GM12878 (cell line): ENCODE data around the gene KRTAP17-1. TPM values are rescaled to one million over a fixed set of nuclear protein-coding genes. Genes with fewer than 3 reads are reported as not detected.

Experiments
- ATAC-seq: fragments of 200-7000 bp; cut with Tn5 transposase; 3 replicates; pipeline ENCODE4 v1.9.1; 2020; ENCODE audit warnings: mild to moderate bottlenecking, moderate library complexity
- BruUV-seq: library from RNA; stranded (reverse); fragments of 400-500 nt; replicated peaks from 2 replicates; lab custom pipeline; 2021; lab: Mats Ljungman, UMichigan
- CTCF ChIA-PET: fragments of 300-600 bp; sonication (Branson Sonifier 250); formaldehyde crosslinking; extraction: SDS; loops from one replicate; lab custom pipeline; 2021; ENCODE audit warnings: inconsistent platforms; lab: Yijun Ruan, JAX
- POLR2A ChIA-PET: fragments of 350-600 bp; formaldehyde crosslinking; extraction: SDS; loops from one replicate; lab custom pipeline; 2021; ENCODE audit warnings: inconsistent platforms; lab: Charles Lee
- RAD21 ChIA-PET: fragments of 300-600 bp; sonication (Branson Sonifier 250); formaldehyde crosslinking; loops from one replicate; lab custom pipeline; 2023; ENCODE audit warnings: antibody characterized with exemption; ENCODE audit not compliant: unreplicated experiment; lab: Charles Lee
- SMC1A ChIA-PET: fragments of 300-600 bp; sonication (Branson Sonifier 250); formaldehyde crosslinking; loops from one replicate; lab custom pipeline; 2023; ENCODE audit not compliant: unreplicated experiment, uncharacterized antibody; lab: Charles Lee
- DNase-seq: peaks from one replicate; pipeline ENCODE4 v3.0.0-alpha.2; 2011; ENCODE audit warnings: low read depth, low spot score
- FAIRE-seq: peaks from 3 replicates; lab custom pipeline; 2011; peaks lifted over from hg19 to GRCh38; lab: Jason Lieb, UNC
- H2AFZ ChIP-seq: 2 replicates; pipeline ENCODE4 v1.6.0; 2011; ENCODE audit warnings: low read depth, low read length, control low read depth; ENCODE audit not compliant: control insufficient read depth
- H3K27ac ChIP-seq: 2 replicates; pipeline ENCODE4 v1.5.1; 2011; ENCODE audit warnings: control low read depth; ENCODE audit not compliant: control insufficient read depth, insufficient read depth
- H3K27me3 ChIP-seq, 2 experiments: replicated peaks in 1 of 2; 2 replicates each; pipeline versions ENCODE4 v1.6.0 to v1.6.1; 2011; ENCODE audit warnings: low read length in 1 of 2; ENCODE audit not compliant: control insufficient read depth in 2 of 2, insufficient read depth in 2 of 2
- H3K36me3 ChIP-seq, 2 experiments: 2 replicates each; pipeline ENCODE4 v1.5.1; 2011; ENCODE audit warnings: low read length in 1 of 2; ENCODE audit not compliant: control insufficient read depth in 2 of 2, insufficient read depth in 2 of 2
- H3K4me1 ChIP-seq: 2 replicates; pipeline ENCODE4 v1.6.1; 2011; ENCODE audit warnings: mild to moderate bottlenecking, low read length, moderate library complexity, mixed read lengths; ENCODE audit not compliant: control insufficient read depth, insufficient read depth
- H3K4me2 ChIP-seq: 2 replicates; pipeline ENCODE4 v1.6.0; 2011; ENCODE audit warnings: control low read depth; ENCODE audit not compliant: control insufficient read depth, insufficient read depth
- H3K4me3 ChIP-seq: fragments of 200-600 bp; sonication (generic); 2 replicates; pipeline ENCODE4 v1.5.1; 2016
- H3K79me2 ChIP-seq: 2 replicates; pipeline ENCODE4 v1.6.0; 2011; ENCODE audit warnings: low read length; ENCODE audit not compliant: control insufficient read depth, insufficient read depth
- H3K9ac ChIP-seq: 2 replicates; pipeline ENCODE4 v1.8.0; 2011; ENCODE audit warnings: low read length, control low read depth, mixed read lengths; ENCODE audit not compliant: control insufficient read depth, insufficient read depth
- H3K9me3 ChIP-seq: replicated peaks from 3 replicates; pipeline ENCODE4 v1.5.1; 2011; ENCODE audit warnings: mild to moderate bottlenecking, low read length; ENCODE audit not compliant: control insufficient read depth, insufficient read depth
- H4K20me1 ChIP-seq: 2 replicates; pipeline ENCODE4 v1.6.0; 2011; ENCODE audit not compliant: control insufficient read depth, insufficient read depth
- HSF1 ChIP-seq: fragments of 150-350 bp; IDR thresholded peaks from 2 replicates; pipeline ENCODE4 v1.6.1; 2014; ENCODE audit warnings: mild to moderate bottlenecking, low read depth, low read length
- MTA2 ChIP-seq: fragments of 450-650 bp; IDR thresholded peaks from 2 replicates; pipeline ENCODE4 v1.6.1; 2016; ENCODE audit warnings: low read depth, mild to moderate bottlenecking, moderate library complexity
- SREBF1 ChIP-seq: IDR thresholded peaks from 2 replicates; pipeline ENCODE4 v1.6.1; 2012; ENCODE audit warnings: mild to moderate bottlenecking, low read length
- ZBTB11 ChIP-seq: fragments of 450-650 bp; formaldehyde crosslinking; IDR thresholded peaks from 2 replicates; pipeline ENCODE4 v1.5.0; 2022; ENCODE audit warnings: mild to moderate bottlenecking, missing genetic modification characterization
- ZNF592 ChIP-seq: fragments of 450-650 bp; IDR thresholded peaks from 2 replicates; pipeline ENCODE4 v1.6.1; 2017; ENCODE audit warnings: mild to moderate bottlenecking, moderate library complexity
- ZZZ3 ChIP-seq: IDR thresholded peaks from 2 replicates; pipeline ENCODE4 v1.6.1; 2011; ENCODE audit warnings: low read depth; ENCODE audit not compliant: control insufficient read depth, insufficient read length
- WGBS: methylation state at CpG from one replicate; pipeline ENCODE4 v1.1.6; 2016; ENCODE audit warnings: low lambda C conversion rate; ENCODE audit not compliant: insufficient replicate concordance, insufficient coverage; ENCODE audit errors: missing lambda C conversion rate; 5-methylcytosine and 5-hydroxymethylcytosine counted together
- in situ Hi-C: fragments of 300-500 bp; cut with MboI; formaldehyde crosslinking; loops from 9 replicates; pipeline ENCODE4 v1.14.3; 2018; ENCODE audit warnings: mixed read lengths
- intact Hi-C: fragments of 100-400 bp; cut with micrococcal nuclease; formaldehyde crosslinking; loops from one replicate; pipeline ENCODE4 v1.14.2; 2022; ENCODE audit not compliant: unreplicated experiment
- polyA plus RNA-seq, 11 experiments: library from polyadenylated mRNA; depleted of rRNA in 4 of 11; unstranded in 6 of 11; stranded (reverse) in 5 of 11; fragments of >200 nt; fragmentation: Nextera tagmentation in 4 of 11; fragmentation: Illumina TruSeq in 1 of 11; extraction: Ambion mirVana in 4 of 11; extraction: Trizol in 1 of 11; gene quantifications; 1 replicate in 1 of 11; 2 replicates in 10 of 11; pipeline versions ENCODE4 v1.2.1 to v1.2.3, GENCODE V29; 2011 to 2016; ENCODE audit warnings: inconsistent platforms in 2 of 11, missing spikeins in 2 of 11, low read depth in 1 of 11
- total RNA-seq, 4 experiments: library from RNA; depleted of rRNA in 3 of 4; stranded (reverse); fragments of >200 nt in 3 of 4; fragmentation: Illumina TruSeq in 1 of 4; extraction: Trizol in 1 of 4; gene quantifications; 2 replicates each; pipeline versions ENCODE4 v1.2.1 to v1.2.3, GENCODE V29; 2013 to 2021

Gene KRTAP17-1
- total and polyA plus RNA-seq, 10 of the 15 experiments (the other 5 are each of a cell fraction or from before 2014, with no cell fraction given): 0.16 to 5.7 (median 0.17) TPM; not detected in 7

GRCh38 chr17:41301916-41302901 is 13.3 kb downstream of the KRTAP17-1 start, which contains the start of gene KRTAP29-1 (continued):
- no peak for TF ChIP-seq HSF1
- TF ChIP-seq ZZZ3: no peak
- TF ChIP-seq, all 136 proteins: peak for 0

- H3K9ac ChIP-seq: no peak overlapping the region
- DNase-seq (no peak), FAIRE-seq (no peak), ATAC-seq (no peak)
- H3K4me1 ChIP-seq: no peaks in the 10 kb centered on the region
- H3K79me2 ChIP-seq: no peaks in the 10 kb centered on the region
- H4K20me1 ChIP-seq: no peaks in the 10 kb centered on the region
- intact Hi-C loops (no loop called here), in situ Hi-C loops (no loop called here)
- H3K4me2 ChIP-seq: no peak overlapping the region
- ChIA-PET SMC1A (no interaction called here), POLR2A (no interaction called here), CTCF (interaction anchor here (1.0 kb wide), 1 partner anchor 21 kb away, joined by 3 read pairs; no protein-coding TSS in a partner anchor), RAD21 (no interaction called here)
- H3K9me3 ChIP-seq: no peaks in the 10 kb centered on the region; the same call in 2 of the 3 replicates
- peaks cover 0 to 2% of the 10 kb centered on the region in 2 experiments; a peak in 1 of 4 replicates for H3K27me3 ChIP-seq
- no peak overlapping the region for H2AFZ ChIP-seq
- no peak overlapping the region for H3K4me3 ChIP-seq
- no peaks in the 10 kb centered on the region for H3K36me3 ChIP-seq
- no TSS peak for BruUV-seq
- WGBS: 0% methylated on average over 5 of the region's 5 CpGs
- no peak overlapping the region for H3K27ac ChIP-seq
- TF ChIP-seq ZBTB11 (CRISPR knock-in tag): no peak
- TF ChIP-seq SREBF1: no peak
- no peak for TF ChIP-seq MTA2
- no peak for TF ChIP-seq ZNF592
Measured at GRCh38 chr17:41301204-41301790, 14.2 kb downstream of the KRTAP17-1 start.
